Right ventricle myocardium inferior (tissue), 1 donor: ENCODE data around the gene SOX10. TPM values are rescaled to one million over a fixed set of nuclear protein-coding genes. Genes with fewer than 3 reads are reported as not detected.
"Not testable (repeated sequence)": the region's sequence is repeated elsewhere in the genome, so short reads cannot be mapped to it uniquely, and the experiment has no call there.

Experiments
- ATAC-seq: fragments of 200-7000 bp; cut with Tn5 transposase; one replicate; pipeline ENCODE4 v1.9.1; 2020; ENCODE audit warnings: mild to moderate bottlenecking, moderate library complexity
- DNase-seq: peaks from one replicate; pipeline ENCODE4 v3.0.0; 2021; ENCODE audit errors: missing footprints
- intact Hi-C: fragments of 100-400 bp; cut with DNase I; formaldehyde crosslinking; loops from one replicate; pipeline ENCODE4 v1.11.0; 2022
- total RNA-seq: library from RNA; stranded (reverse); fragmentation: NEBNext Ultra II Directional; extraction: Animal tissue kit (Norgen Biotek cat#: 25700); gene quantifications from one replicate; pipeline ENCODE4 v1.2.1, GENCODE V29; 2021
- donor health status: DM: no; HTN: yes; CAD: no; lungs with severe emphysema.

The SOX10 gene
- total RNA-seq, 1 donor from 2014 or later: 1.9 TPM

GRCh38 chr22:37971475-37972434 lies 12.6 kb downstream of the SOX10 start:
- ATAC-seq: no peak
- no peak for DNase-seq
- intact Hi-C loops: no loop called here

GRCh38 chr22:37970864-37971263 lies 13.5 kb downstream of the SOX10 start:
- no peak for DNase-seq
- no peak for ATAC-seq
- intact Hi-C loops: no loop called here

GRCh38 chr22:37968452-37969251 lies 15.7 kb downstream of the SOX10 start:
- intact Hi-C loops: no loop called here
- no peak for ATAC-seq
- no peak for DNase-seq

GRCh38 chr22:37967637-37968451 lies 16.5 kb downstream of the SOX10 start:
- ATAC-seq (no peak), DNase-seq (no peak)
- intact Hi-C loops: no loop called here

DNA sequence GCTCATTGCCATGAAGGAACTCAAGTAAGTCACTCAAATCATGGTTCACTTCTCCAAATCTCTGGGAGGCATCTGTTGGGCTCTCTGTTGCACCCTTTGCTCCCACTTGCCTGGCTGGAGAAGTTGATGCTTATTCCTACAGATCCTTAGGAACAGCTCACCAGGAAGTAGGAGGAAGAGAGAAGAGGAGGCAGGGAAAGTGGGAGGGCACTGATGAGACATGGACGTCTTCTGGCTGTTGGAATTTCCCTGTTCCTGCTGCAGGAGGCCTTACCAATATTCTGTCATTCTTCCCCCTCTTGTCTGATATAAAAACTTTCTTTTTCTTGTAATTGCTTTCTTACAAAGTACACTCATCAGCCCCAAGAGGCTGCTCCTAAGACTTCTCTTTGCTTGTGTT lies 17.2 kb downstream of the SOX10 start:
- DNase-seq (no peak), ATAC-seq (no peak)
- intact Hi-C loops: no loop called here

DNA sequence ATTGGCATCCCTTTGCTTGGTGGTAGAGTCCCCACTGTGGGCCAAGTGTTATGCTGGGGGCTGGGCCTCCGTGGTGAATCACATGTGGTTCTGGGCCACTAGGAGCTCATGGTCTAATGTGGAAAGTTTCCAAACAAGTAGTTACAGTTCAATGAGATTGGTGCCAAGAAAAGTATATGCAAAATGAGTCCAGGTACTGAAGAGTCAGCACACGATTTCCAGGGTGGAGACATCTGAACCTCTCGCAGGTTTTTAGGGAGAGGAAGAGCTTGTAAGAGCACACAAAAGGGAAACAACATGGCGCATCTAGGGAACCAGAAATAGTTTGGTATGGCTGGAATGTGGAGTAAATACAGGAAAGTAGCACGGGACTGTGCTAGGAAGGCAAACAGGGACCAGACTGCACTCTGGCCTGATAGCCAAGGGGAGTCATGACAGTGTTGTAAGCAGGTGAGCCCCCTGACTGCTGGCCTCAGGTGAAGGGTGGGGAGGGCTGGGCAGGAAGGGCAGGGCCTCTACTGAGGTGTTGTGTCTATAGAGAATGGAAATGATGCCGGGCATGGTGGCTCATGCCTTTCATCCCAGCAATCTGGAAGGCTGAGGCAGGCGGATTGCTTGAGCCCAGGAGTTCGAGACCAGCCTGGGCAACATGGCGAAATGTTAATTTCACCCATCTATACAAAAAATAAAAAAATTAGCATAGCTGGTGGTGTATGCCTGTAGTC lies 18.3 kb downstream of the SOX10 start:
- peak; percentile 54 for ATAC-seq
- intact Hi-C loops: loop anchor here (1.0 to 2.0 kb wide), 2 partner anchors 79 to 149 kb away; no protein-coding TSS in a partner anchor
- DNase-seq: no peak

DNA sequence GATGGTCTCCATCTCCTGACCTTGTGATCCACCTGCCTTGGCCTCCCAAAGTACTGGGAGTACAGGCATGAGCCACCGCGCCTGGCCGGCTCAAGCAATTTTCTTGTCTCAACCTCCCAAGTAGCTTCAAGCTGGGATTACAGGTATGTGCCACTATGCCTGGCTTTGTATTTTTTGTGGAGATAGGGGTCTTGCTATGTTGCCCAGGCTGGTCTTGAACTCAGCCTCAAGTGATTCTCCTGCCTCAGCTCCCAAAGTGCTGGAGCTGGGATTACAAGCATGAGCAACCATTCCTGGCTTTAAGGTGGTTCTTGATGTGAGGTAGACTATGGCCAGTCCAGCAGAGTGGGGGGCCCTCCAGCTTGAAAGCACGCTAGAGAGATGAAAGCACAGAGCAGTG lies 23.3 kb downstream of the SOX10 start:
- DNase-seq: no peak
- ATAC-seq: no peak
- intact Hi-C loops: no loop called here

DNA sequence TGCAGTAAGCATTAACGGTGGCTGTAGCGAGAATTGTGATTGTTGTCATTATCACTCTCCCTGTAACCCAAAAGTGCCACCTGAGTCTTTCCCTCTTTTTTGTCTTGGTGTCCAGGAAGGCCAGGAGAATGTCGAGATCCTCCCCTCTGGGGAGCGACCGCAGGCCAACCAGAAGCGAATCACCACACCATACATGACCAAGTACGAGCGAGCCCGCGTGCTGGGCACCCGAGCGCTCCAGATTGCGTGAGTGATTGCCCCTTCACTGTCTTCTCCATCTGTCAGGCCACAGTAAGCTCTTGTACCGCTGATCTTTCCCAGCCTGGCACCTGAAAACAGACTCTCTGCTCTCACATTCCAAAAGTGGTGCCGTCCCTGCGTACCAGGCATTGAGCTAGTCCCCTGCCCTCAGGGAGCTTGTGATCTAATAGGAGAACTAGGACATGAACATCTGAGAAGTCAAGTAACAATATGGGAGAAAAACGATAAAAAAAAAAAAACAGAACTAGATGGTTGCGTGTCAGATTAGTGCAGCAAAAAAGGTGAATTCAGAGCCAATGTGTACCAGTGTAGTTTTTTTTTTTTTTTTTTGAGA lies 25.0 kb downstream of the SOX10 start:
- intact Hi-C loops: no loop called here
- DNase-seq (no peak), ATAC-seq (no peak)

DNA sequence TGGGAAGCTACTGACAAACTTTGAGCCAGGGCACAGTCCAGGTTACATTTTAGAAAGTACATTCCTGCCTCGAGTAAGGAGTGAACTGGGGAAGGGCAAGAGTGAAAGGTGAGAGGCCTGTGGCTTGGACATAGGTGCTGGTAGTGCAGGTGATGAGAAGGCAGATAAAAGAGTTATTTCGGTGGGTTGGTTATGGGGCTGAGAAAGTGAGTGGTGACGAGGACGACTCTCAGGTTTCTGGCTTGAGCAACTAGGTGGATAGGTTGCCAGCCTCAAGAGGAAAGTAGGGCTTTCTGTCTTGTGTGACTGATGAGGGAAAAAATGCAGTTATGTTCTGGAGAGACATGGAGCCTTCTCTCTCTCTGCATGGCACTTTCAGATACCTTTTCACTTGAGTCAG lies 27.1 kb downstream of the SOX10 start:
- DNase-seq (no peak), ATAC-seq (no peak)
- intact Hi-C loops: no loop called here

DNA sequence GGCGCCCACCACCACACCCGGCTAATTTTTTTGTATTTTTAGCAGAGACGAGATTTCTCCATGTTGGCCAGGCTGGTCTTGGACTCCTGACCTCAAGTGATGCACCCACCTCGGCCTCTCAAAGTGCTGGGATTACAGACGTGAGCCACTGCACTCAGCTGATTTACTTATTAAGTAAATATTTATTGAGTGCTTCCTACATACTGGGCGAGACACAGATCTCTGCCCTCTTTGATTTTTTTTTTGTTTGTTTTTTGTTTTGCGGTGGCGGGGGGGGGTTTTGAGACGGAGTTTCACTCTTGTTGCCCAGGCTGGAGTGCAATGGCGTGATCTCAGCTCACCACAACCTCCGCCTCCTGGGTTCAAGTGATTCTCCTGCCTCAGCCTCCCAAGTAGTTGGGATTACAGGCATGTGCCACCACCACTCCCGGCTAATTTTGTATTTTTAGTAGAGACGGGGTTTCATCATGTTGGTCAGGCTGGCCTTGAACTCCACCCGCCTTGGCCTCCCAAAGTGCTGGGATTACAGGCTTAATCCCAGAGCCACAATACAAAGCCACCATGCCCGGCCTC lies 28.4 kb downstream of the SOX10 start:
- DNase-seq, ATAC-seq, intact Hi-C loops: not testable (repeated sequence)

GRCh38 chr22:37954686-37955085 lies 29.7 kb downstream of the SOX10 start:
- no peak for ATAC-seq
- intact Hi-C loops: no loop called here
- no peak for DNase-seq

DNA sequence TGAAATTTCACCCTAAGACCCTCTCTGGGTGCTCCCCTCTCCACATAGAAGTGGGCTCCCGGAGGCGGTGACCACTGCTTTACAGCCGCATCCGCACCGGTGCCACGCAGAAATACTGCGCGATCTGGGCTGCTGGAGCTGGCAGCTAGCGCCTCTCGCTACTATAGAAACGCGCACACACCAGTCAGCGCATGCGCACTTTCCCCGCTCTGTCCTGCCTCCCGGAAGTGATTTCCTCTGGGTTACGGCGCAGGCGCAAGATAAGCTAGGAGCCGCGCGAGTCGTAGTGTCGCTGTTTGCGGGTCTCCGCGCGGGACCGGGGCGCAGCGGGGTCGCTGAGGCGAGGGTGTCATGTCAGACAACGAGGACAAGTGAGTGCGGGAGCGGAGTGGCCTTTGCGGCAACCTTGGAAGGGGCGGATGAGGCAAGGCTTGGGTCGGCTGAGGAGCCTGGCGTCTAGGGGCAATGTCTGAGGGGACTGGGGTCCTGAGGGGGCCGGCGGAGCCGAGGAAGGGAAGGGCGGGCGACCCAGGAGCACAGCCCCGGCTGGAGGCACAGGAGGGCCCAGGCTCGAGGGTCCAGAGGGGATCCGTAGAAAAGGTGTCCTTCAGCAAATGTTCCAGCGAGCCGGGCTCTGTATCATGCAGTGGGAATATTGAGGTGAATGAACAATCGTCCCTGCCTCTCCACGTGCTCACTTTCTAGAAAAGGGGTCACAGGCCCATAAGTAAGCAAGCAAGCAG lies 30.7 kb downstream of the SOX10 start, which contains the start of the genes C22orf23 and POLR2F:
Gene C22orf23 (minus strand): TSS at position 165 of the 743 bp plus-strand sequence. CDS start 452 bp downstream, outside the sequence.
Gene POLR2F (plus strand): TSS at position 263 of the 743 bp plus-strand sequence. CDS start 89 bp downstream, at position 352.
- peak; percentile 99 for DNase-seq
- intact Hi-C loops: no loop called here
- ATAC-seq: peak; percentile 96

DNA sequence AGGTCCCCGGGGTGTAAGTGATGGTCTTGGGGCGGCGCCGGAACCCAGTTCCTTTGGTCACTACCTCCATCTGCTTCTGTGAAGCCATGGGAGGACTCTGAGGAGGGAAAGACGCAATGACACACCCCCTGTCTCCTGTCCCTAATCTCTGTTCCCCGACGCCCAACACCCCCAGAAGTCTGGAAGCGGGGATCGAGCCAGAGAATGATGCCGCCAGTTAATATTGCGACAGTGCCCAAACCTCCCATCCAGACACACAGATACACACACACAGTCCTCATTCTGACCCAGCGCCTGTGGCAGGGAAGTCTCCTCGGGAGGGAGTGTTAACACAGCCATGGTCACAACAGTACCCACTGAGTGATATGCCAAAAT lies 31.3 kb downstream of the SOX10 start:
- ATAC-seq (peak; percentile 33), DNase-seq (no peak)
- intact Hi-C loops: no loop called here

DNA sequence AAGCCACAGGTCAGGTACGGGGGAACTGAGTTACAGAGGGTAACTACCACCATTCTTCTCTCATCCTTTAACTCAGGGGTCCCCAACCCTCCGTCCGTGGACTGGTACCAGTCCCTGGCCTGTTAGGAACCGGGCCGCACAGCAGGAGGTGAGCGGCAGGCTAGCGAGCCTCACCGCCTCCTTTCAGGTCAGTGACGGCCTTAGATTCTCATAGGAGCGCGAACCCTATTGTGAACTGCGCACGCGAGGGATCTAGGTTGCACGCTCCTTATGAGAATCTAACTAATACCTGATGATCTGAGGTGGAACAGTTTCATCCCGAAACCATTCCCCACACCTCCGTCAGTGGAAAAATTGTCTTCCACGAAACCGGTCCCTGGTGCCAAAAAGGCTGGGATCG lies 31.7 kb downstream of the SOX10 start:
- DNase-seq, intact Hi-C loops: not testable (repeated sequence)
- peak; percentile 5 for ATAC-seq

GRCh38 chr22:37951305-37951704 lies 33.0 kb downstream of the SOX10 start:
- DNase-seq (no peak), ATAC-seq (no peak)
- intact Hi-C loops: no loop called here

DNA sequence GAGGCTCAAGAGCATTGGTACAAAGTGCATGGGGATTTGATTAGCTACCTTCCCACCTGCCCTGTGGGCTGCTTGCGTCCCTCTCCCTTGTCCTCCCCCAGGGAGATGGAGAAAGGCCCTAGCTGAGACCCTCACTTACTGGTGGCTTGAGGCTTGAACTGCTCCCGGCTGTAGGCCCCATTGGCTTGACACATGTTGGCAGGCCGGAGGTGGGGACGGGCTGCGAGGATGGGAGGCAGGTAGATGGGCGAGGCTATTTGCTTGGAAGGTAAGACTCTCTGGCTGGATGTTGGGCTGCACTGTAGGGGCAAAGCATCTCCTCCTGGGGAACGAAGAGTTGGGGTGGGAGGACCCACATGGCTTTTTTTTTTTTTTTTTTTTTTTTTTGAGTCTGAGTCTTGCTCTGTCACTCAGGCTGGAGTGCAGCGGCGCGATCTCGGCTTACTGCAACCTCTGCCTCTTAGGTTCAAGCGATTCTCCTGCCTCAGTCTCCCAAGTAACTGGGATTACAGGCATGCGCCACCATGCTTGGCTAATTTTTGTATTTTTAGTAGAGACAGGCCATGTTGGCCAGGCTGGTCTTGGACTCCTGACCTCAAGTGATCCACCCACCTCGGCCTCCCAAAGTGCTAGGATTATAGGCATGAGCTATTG lies 37.1 kb downstream of the SOX10 start:
- DNase-seq: peak; percentile 59
- intact Hi-C loops, ATAC-seq: not testable (repeated sequence)
